Ishikawa (cell line): ENCODE results near the gene IGSF8.
A peak's percentile ranks its signal among the peaks of the same experiment; 100 is the strongest.

Experiments
- CEBPB ChIP-seq: IDR thresholded peaks from 2 replicates; pipeline ENCODE4 v1.6.1; 2012
- CREB1 ChIP-seq: IDR thresholded peaks from 2 replicates; pipeline ENCODE4 v1.6.1; 2012; ENCODE audit warnings: low read depth
- EP300 ChIP-seq: IDR thresholded peaks from 2 replicates; pipeline ENCODE4 v1.6.1; 2012; ENCODE audit warnings: borderline replicate concordance
- FOXM1 ChIP-seq: IDR thresholded peaks from 2 replicates; pipeline ENCODE4 v1.6.1; 2012; ENCODE audit warnings: low read depth, borderline replicate concordance
- MAX ChIP-seq: IDR thresholded peaks from 2 replicates; pipeline ENCODE4 v1.6.1; 2012
- NFIC ChIP-seq: IDR thresholded peaks from 2 replicates; pipeline ENCODE4 v1.6.1; 2012
- RAD21 ChIP-seq: IDR thresholded peaks from 2 replicates; pipeline ENCODE4 v1.6.1; 2012; ENCODE audit warnings: low read depth
- REST ChIP-seq: IDR thresholded peaks from 2 replicates; pipeline ENCODE4 v1.6.1; 2012; ENCODE audit warnings: low read depth, mild to moderate bottlenecking
- TAF1 ChIP-seq: IDR thresholded peaks from 2 replicates; pipeline ENCODE4 v1.6.1; 2012; ENCODE audit warnings: low read depth, mild to moderate bottlenecking
- TCF12 ChIP-seq: IDR thresholded peaks from 2 replicates; pipeline ENCODE4 v1.6.1; 2012; ENCODE audit warnings: low read depth
- TEAD4 ChIP-seq: IDR thresholded peaks from 2 replicates; pipeline ENCODE4 v1.6.1; 2012
- USF1 ChIP-seq: IDR thresholded peaks from 2 replicates; pipeline ENCODE4 v1.6.1; 2012
- YY1 ChIP-seq: IDR thresholded peaks from 2 replicates; pipeline ENCODE4 v1.6.1; 2012; ENCODE audit warnings: low read depth
- ZBTB7A ChIP-seq: IDR thresholded peaks from 2 replicates; pipeline ENCODE4 v1.6.1; 2012; ENCODE audit warnings: low read depth

Gene IGSF8

GRCh38 chr1:160103658-160104408, 5.4 kb upstream of the IGSF8 start:
- TF ChIP-seq TCF12, result 0 out of 2 replicates have a peak, but pooled peaks have one; percentile 43
- no peak for TF ChIP-seq YY1

- TF ChIP-seq TEAD4 (no peak), TAF1 (no peak), RAD21 (no peak), USF1 (no peak)
These were observed 3.5 kb upstream of the IGSF8 start for GRCh38 chr1:160101717-160102522.

GRCh38 chr1:160101037-160101716, 2.8 kb upstream of the IGSF8 start:
- TF ChIP-seq ZBTB7A (0 out of 2 replicates have a peak, but pooled peaks have one; percentile 44), MAX (peak; percentile 73), FOXM1 (no peak), RAD21 (peak; percentile 98), EP300 (no peak), TAF1 (no peak), CEBPB (peak; percentile 51; the same call in 1 of the 2 replicates)

GRCh38 chr1:160099716-160100375, 1.4 kb upstream of the IGSF8 start:
- no peak for TF ChIP-seq RAD21
- TF ChIP-seq MAX, result no peak
- TF ChIP-seq CREB1, result no peak
- no peak for TF ChIP-seq NFIC
- TF ChIP-seq TEAD4, result no peak
- no peak for TF ChIP-seq USF1
- TF ChIP-seq ZBTB7A, result no peak
- TF ChIP-seq REST, result no peak
- no peak for TF ChIP-seq TCF12
- TF ChIP-seq EP300, result no peak
- no peak for TF ChIP-seq YY1

- no peak for TF ChIP-seq EP300
- no peak for TF ChIP-seq ZBTB7A
- no peak for TF ChIP-seq TEAD4
- no peak for TF ChIP-seq REST
- TF ChIP-seq TAF1, result no peak
- no peak for TF ChIP-seq RAD21
- TF ChIP-seq YY1, result no peak
- TF ChIP-seq FOXM1, result no peak
These were observed 588 bp upstream of the IGSF8 start for GRCh38 chr1:160098852-160099561.
